DND-41 (cell line): ENCODE data around the gene ALOX12.
"Not testable (repeated sequence)": the region's sequence is repeated elsewhere in the genome, so short reads cannot be mapped to it uniquely, and the experiment has no call there.

Experiments
- EZH2 ChIP-seq: IDR thresholded peaks from 3 replicates; pipeline ENCODE4 v1.6.1; 2012; ENCODE audit warnings: borderline replicate concordance, low read depth, mild to moderate bottlenecking, moderate library complexity, low read length, inconsistent platforms; ENCODE audit not compliant: severe bottlenecking
- TF ChIP-seq, protein P1 (sequence below): IDR thresholded peaks from 2 replicates; pipeline ENCODE4 v1.5.1; 2012; ENCODE audit warnings: borderline replicate concordance, low read length, moderate library complexity, mild to moderate bottlenecking; ENCODE audit not compliant: poor library complexity, severe bottlenecking; ENCODE audit errors: extremely low read depth

DNA sequence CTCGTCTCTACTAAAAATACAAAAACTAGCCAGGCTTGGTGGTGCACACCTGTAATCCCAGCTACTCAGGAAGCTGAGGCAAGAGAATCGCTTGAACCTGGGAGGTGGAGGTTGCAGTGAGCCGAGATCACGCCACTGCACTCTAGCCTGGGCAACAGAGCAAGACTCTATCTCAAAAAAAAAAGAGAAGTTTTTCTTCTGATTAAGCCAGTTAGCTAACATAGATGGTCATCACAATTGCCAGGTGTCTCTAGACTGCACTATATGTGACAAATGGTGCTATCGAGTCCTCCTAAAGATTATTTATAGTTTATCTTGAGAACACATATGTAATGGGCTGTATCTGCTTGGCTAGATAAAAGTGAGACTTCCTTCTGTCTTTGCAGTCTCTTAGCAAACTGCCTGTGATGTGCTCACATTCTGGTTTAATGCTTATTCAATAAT, 2.2 kb upstream of the ALOX12 start:
- TF ChIP-seq, protein P1, sequence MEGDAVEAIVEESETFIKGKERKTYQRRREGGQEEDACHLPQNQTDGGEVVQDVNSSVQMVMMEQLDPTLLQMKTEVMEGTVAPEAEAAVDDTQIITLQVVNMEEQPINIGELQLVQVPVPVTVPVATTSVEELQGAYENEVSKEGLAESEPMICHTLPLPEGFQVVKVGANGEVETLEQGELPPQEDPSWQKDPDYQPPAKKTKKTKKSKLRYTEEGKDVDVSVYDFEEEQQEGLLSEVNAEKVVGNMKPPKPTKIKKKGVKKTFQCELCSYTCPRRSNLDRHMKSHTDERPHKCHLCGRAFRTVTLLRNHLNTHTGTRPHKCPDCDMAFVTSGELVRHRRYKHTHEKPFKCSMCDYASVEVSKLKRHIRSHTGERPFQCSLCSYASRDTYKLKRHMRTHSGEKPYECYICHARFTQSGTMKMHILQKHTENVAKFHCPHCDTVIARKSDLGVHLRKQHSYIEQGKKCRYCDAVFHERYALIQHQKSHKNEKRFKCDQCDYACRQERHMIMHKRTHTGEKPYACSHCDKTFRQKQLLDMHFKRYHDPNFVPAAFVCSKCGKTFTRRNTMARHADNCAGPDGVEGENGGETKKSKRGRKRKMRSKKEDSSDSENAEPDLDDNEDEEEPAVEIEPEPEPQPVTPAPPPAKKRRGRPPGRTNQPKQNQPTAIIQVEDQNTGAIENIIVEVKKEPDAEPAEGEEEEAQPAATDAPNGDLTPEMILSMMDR, result not testable (repeated sequence)
- TF ChIP-seq EZH2, result not testable (repeated sequence)
